Spinal cord (tissue), 10 donors: ENCODE results near the gene SIL1. TPM values are rescaled to one million over a fixed set of nuclear protein-coding genes. Genes with fewer than 3 reads are reported as not detected.
"Not testable (repeated sequence)": the region's sequence is repeated elsewhere in the genome, so short reads cannot be mapped to it uniquely, and the experiment has no call there.

Experiments
- DNase-seq, 6 donors: peaks; one replicate each; pipeline versions ENCODE4 v3.0.0 to v3.0.0-alpha.2; 2013 to 2015; ENCODE audit warnings: low spot score in 6 of 6, low read depth in 4 of 6
- H3K27ac ChIP-seq: one replicate; pipeline ENCODE4 v1.5.1; 2013; ENCODE audit warnings: low read depth, low read length, control low read depth
- H3K27me3 ChIP-seq: one replicate; pipeline ENCODE4 v1.6.1; 2013; ENCODE audit warnings: low read length; ENCODE audit not compliant: control insufficient read depth, insufficient read depth
- H3K36me3 ChIP-seq: one replicate; pipeline ENCODE4 v1.6.1; 2013; ENCODE audit warnings: low read length; ENCODE audit not compliant: control insufficient read depth, insufficient read depth
- H3K4me1 ChIP-seq: one replicate; pipeline ENCODE4 v1.6.1; 2013; ENCODE audit warnings: low read length; ENCODE audit not compliant: control insufficient read depth, insufficient read depth
- H3K4me3 ChIP-seq: one replicate; pipeline ENCODE4 v1.5.1; 2013; ENCODE audit warnings: low read depth, low read length, control low read depth
- H3K9me3 ChIP-seq: one replicate; pipeline ENCODE4 v1.6.1; 2013; ENCODE audit warnings: low read length; ENCODE audit not compliant: control insufficient read depth, insufficient read depth
- WGBS: methylation state at CpG from one replicate; pipeline ENCODE4 v1.1.5; 2013; ENCODE audit warnings: missing lambda C conversion rate; ENCODE audit not compliant: insufficient coverage; 5-methylcytosine and 5-hydroxymethylcytosine counted together
- polyA plus RNA-seq, 2 donors: library from polyadenylated mRNA; unstranded; fragments of 120-200 nt; gene quantifications; one replicate each; pipeline ENCODE4 v1.2.1, GENCODE V29; 2013; ENCODE audit not compliant: insufficient read length in 2 of 2
- total RNA-seq, 2 donors: library from RNA; depleted of rRNA in 1 of 2; stranded (reverse); fragments of 120-200 nt in 1 of 2; fragments of >200 nt in 1 of 2; gene quantifications; one replicate each; pipeline versions ENCODE4 v1.2.3 to v1.2.4, GENCODE V29; 2013 to 2014
- donor health status: healthy.

The SIL1 gene
- total and polyA plus RNA-seq, 4 donors: 18.8 to 53.7 (median 30.7) TPM

DNA sequence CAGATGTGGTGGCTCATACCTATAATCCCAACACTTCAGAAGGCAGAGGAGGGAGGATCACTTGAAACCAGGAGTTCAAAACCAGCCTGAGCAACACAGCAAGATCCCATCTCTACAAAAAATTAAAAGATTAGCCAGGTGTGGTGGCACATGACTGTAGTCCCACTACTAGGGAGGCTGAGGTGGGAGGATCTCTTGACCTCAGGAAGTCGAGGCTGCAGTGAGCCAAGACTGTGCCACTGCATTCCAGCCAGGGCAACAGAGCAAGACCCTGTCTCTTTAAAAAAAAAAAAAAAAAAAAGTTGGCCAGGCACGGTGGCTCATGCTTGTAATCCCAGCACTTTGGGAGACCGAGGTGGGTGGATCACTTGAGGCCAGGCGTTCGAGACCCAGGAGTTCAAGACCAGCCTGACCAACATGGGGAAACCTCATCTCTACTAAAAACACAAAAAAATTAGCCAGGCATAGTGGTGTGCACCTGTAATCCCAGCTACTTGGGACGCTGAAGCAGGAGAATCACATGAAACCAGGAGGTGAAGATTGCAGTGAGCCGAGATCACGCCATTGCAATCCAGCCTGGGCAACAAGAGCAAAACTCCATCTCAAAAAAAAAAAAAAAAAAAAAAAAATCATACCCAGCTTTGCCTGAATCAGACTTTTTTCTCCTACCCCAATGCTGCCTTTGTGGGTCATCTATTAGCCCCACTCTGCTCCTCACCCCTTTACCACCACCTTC, 18.2 kb downstream of the SIL1 start:
- 90% methylated on average over 3 of the region's 8 CpGs for WGBS
- H3K27ac ChIP-seq: peak overlapping the region; percentile 70
- not testable (repeated sequence) for H3K4me3 ChIP-seq, DNase-seq, H3K36me3 ChIP-seq, H3K9me3 ChIP-seq, H3K27me3 ChIP-seq
- peaks cover 42% of the 10 kb centered on the region for H3K4me1 ChIP-seq

DNA sequence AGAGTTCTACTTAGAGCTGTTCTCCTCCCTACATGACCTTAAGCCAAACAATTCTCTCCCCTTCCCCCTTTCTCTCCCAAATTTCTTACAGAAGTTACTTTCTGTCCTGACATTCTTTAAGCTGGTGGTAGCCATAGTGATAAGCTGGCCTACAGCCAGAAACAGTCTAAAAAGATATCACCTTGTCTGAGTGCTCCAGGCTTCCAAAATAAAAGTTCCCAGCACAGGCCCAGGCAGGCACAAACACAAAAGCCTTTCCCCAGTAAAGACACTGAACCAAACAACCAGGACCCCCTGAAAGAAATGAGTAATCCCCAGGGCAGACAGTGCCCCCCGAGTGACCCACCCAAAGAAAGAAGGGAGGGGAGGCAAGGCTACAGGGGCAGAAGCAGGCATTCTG, 19.2 kb downstream of the SIL1 start:
- peak overlapping the region; percentile 70 for H3K27ac ChIP-seq
- no peaks in the 10 kb centered on the region for H3K9me3 ChIP-seq
- peak in 2 of 6 donors; percentile 71 to 85 for DNase-seq
- no CpG with 5 or more reads among the region's 1 CpG for WGBS
- peaks cover 38% of the 10 kb centered on the region for H3K4me1 ChIP-seq
- H3K4me3 ChIP-seq: no peak overlapping the region
- H3K27me3 ChIP-seq: no peaks in the 10 kb centered on the region
- no peaks in the 10 kb centered on the region for H3K36me3 ChIP-seq

DNA sequence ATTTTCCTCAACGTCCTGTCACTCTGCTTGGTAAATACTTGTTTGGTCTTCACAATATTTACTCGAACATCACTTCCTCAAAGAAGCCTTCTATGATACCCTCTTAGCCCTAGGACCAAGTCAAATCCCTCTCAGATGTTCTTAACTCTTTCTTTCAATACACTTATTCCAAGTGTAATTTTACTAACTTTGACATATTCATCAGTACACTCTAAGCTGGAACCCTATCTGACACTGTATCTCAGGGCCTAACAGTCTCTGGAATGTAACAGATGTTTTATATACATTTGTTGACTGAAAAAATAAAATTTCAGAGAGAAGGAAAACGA, 19.6 kb downstream of the SIL1 start:
- H3K27ac ChIP-seq: peak overlapping the region; percentile 70
- H3K4me1 ChIP-seq: peaks cover 37% of the 10 kb centered on the region
- no peaks in the 10 kb centered on the region for H3K36me3 ChIP-seq
- H3K4me3 ChIP-seq: no peak overlapping the region
- no peak for DNase-seq
- H3K27me3 ChIP-seq: no peaks in the 10 kb centered on the region
- WGBS: 50% methylated on average over 2 of the region's 3 CpGs
- H3K9me3 ChIP-seq: no peaks in the 10 kb centered on the region

DNA sequence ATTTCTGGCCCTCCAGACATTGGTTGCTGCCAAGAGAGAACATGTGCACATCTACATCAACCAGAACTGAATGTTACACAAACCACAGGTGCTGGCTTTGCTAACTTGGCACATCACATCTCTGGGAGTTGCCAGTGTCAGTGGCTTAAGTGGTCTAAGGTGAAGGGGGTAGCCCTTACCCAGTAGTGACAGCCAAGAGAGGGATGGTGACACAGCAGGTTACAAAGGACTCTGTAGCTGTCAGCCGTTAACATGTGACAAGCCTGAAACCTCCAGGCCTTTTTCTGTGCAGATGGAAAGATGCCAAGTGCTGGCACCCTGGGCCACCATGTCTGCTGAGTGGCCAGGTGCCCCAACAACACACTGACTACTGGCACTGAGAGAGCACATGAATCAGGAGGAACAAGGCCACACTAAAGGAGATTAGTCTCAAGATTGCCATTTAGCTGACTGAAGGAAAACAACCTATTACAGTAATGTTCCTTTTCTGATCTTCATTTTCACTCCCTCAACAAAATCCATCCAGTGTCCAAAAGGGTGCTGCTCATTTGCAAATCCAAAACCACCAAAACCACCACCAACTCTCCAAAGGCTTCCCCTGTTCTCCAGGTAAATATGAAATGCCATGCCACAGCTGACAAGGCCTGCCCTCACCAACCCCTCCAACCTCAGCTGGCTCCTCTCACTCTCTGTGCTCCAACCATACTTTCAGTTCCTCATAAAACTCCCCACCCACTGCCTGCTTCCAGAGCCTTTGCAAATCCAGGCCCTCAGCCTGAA, 20.2 kb downstream of the SIL1 start:
- H3K27ac ChIP-seq: peak overlapping the region; percentile 70
- DNase-seq: peak in 2 of 6 donors; percentile 44 to 55
- peaks cover 32% of the 10 kb centered on the region for H3K4me1 ChIP-seq
- no peaks in the 10 kb centered on the region for H3K36me3 ChIP-seq
- no peaks in the 10 kb centered on the region for H3K9me3 ChIP-seq
- H3K27me3 ChIP-seq: no peaks in the 10 kb centered on the region
- no peak overlapping the region for H3K4me3 ChIP-seq
- 27% methylated on average over 1 of the region's 1 CpG for WGBS

DNA sequence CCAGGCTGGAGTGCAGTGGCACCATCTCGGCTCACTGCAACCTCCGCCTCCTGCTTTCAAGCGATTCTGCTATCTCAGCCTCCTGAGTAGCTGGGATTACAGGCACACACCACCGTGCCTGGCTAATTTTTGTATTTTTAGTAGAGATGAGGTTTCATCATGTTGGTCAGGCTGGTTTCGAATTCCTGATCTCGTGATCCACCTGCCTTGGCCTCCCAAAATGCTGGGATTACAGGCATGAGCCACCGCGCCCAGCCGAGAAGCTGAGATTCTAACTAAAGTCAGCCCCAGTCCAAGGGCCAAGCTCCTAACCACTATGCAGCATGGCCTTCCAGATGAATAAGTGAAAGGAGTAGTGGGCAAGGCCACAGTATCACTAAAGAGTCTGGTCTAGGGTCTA, 20.9 kb downstream of the SIL1 start:
- not testable (repeated sequence) for DNase-seq, H3K36me3 ChIP-seq, H3K9me3 ChIP-seq, H3K27me3 ChIP-seq, H3K4me3 ChIP-seq
- 94% methylated on average over 9 of the region's 9 CpGs for WGBS
- Histone ChIP-seq H3K4me1 (peaks cover 30% of the 10 kb centered on the region), H3K27ac (peak overlapping the region; percentile 70)

DNA sequence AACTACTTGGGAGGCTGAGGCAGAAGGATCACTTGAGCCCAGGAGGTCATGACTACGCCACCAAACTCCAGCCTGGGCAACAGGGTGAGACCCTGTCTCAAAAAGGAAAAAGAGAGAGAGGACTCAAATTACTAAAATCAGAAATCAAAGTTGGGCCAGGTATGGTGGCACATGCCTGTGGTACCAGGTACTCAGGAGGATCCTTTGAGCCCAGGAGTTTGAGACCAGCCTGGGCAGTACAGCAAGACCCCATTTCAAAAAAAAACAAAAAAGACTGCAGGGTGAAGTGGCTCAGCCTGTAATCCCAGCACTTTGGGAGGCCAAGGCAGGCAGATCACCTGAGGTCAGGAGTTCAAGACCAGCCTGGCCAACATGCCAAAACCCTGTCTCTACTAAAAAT, 23.8 kb downstream of the SIL1 start:
- H3K9me3 ChIP-seq, H3K4me3 ChIP-seq, H3K27me3 ChIP-seq, H3K27ac ChIP-seq, H3K36me3 ChIP-seq, DNase-seq: not testable (repeated sequence)
- WGBS: 100% methylated on average over 1 of the region's 1 CpG
- peaks cover 14% of the 10 kb centered on the region for H3K4me1 ChIP-seq

DNA sequence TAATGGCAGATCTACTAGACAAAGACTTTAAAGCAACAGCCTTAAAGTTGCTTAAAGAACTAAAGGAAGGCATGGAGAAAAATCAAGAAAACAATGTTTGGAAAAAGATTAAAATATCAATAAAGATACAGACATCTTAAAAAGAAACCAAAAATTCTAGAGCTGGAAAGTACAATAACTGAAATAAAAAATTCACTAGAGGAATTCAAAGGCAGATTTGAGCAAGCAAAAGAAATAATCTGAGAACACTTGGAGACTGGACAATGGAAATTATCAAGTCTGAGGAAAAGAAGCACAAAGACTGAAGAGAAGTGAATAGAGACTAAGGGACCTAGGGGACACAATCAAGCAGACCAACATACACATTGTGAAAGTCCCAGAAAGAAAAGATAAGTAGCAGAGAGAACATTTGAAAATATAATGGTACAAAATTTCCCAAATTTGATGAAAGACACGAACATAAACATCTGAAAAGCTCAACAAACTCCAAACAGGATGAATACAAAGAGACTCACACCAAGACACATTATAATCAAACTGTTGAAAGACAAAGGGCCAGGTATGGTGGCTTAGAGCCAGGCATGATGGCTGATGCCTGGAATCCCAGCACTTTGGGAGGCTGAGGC, 26.3 kb downstream of the SIL1 start:
- Histone ChIP-seq H3K36me3 (no peaks in the 10 kb centered on the region), H3K4me3 (no peak overlapping the region), H3K27me3 (no peaks in the 10 kb centered on the region), H3K4me1 (no peaks in the 10 kb centered on the region), H3K9me3 (peaks cover 7% of the 10 kb centered on the region), H3K27ac (no peak overlapping the region)
- no CpG with 5 or more reads among the region's 1 CpG for WGBS
- DNase-seq: no peak

DNA sequence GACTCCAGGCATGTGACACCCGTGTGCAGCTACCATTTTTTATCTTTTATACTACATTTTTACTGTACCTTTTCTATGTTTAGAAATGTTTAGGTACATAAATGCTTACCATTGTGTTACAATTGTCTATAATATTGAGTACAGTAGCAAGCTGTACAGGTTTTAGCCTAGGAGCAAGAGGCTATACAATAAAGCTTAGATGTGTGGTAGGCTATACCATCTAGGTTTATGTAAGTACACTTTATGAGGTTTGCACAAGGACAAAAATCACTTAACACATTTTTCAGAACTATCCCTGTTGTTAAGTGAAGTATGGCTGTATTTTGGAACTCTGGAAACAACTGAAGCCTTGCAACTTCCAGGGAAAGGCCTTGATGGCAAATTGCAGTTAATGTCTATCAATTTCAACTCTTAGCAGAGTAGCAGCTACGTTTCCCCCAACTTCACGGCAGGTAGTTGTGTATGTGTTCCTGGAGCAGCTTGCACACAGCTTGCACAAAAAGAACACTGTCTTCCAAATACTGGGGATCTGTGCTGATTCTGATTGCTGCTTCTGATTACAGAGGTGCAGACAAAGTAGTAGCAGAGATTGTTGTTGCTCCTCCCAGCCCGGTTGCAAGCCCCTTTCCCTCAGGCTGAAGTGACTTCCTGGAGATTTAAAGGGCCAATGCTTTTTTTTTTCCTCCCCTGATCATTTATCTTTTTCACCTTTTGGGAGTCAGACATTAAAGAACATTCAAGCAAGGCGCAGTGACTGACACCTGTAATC, 30.0 kb downstream of the SIL1 start:
- H3K27me3 ChIP-seq: no peaks in the 10 kb centered on the region
- H3K36me3 ChIP-seq: peaks cover 2% of the 10 kb centered on the region
- no peak for DNase-seq
- no peak overlapping the region for H3K27ac ChIP-seq
- peaks cover 7% of the 10 kb centered on the region for H3K9me3 ChIP-seq
- no peaks in the 10 kb centered on the region for H3K4me1 ChIP-seq
- no peak overlapping the region for H3K4me3 ChIP-seq
- WGBS: 47% methylated on average over 2 of the region's 5 CpGs

DNA sequence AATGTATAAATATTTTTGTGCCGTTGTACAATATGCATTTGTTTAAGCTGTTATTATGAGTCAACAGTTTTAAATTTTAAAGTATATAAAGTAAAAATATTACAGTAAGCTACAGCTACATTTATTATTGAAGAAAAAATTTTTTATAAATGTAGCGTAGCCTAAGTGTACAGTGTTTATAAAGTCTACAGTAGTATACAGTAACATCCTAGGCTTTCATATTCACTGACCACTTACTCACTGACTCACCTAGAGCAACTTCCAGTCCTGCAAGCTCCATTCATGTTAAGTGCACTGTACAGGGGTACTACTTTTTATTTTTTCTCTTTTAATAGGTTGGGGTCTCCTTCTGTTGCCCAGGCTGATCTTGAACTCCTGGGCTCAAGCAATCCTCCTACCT, 30.6 kb downstream of the SIL1 start:
- H3K36me3 ChIP-seq: peaks cover 2% of the 10 kb centered on the region

More for the DNA sequence above, 30.6 kb downstream of the SIL1 start:
- Histone ChIP-seq H3K27ac (no peak overlapping the region), H3K4me3 (no peak overlapping the region), H3K9me3 (peaks cover 6% of the 10 kb centered on the region), H3K4me1 (no peaks in the 10 kb centered on the region), H3K27me3 (no peaks in the 10 kb centered on the region)
- WGBS: no CpG with 5 or more reads among the region's 2 CpGs
- DNase-seq: no peak
